Caco-2 (cell line): ENCODE measurements around the gene CDCA8. TPM values are rescaled to one million over a fixed set of nuclear protein-coding genes. Genes with fewer than 3 reads are reported as not detected.

Experiments
- BruUV-seq: library from RNA; stranded (reverse); fragments of 400-500 nt; replicated peaks from 2 replicates; lab custom pipeline; 2021; lab: Mats Ljungman, UMichigan
- CTCF ChIA-PET: fragments of 300-600 bp; sonication (Branson Sonifier 250); formaldehyde crosslinking; loops from one replicate; lab custom pipeline; 2022; ENCODE audit warnings: antibody characterized with exemption; lab: Charles Lee
- POLR2A ChIA-PET: fragments of 300-600 bp; sonication (Branson Sonifier 250); formaldehyde crosslinking; loops from one replicate; lab custom pipeline; 2022; ENCODE audit warnings: antibody characterized with exemption; lab: Charles Lee
- DNase-seq, 2 experiments: peaks; one replicate each; pipeline versions ENCODE4 v3.0.0 to v3.0.0-alpha.2; 2020 to 2022
- H3K27me3 ChIP-seq: replicated peaks from 2 replicates; pipeline ENCODE4 v1.6.0; 2011; ENCODE audit warnings: low read length; ENCODE audit not compliant: control insufficient read depth, insufficient read depth
- H3K36me3 ChIP-seq: 2 replicates; pipeline ENCODE4 v1.5.1; 2011; ENCODE audit warnings: low read length; ENCODE audit not compliant: control insufficient read depth, insufficient read depth
- H3K4me1 ChIP-seq: fragments of 250-450 bp; sonication (Bioruptor Pico); 2 replicates; pipeline ENCODE4 v1.5.1; 2020; ENCODE audit warnings: mild to moderate bottlenecking
- H3K4me3 ChIP-seq: 2 replicates; pipeline ENCODE4 v1.5.1; 2011; ENCODE audit warnings: low read depth, mild to moderate bottlenecking, control low read depth, low read length
- H3K9me3 ChIP-seq: fragments of 250-450 bp; sonication (Bioruptor Pico); 2 replicates; pipeline ENCODE4 v1.5.1; 2020; ENCODE audit warnings: mild to moderate bottlenecking, moderate library complexity
- H3K27ac Mint-ChIP-seq: one replicate; pipeline ENCODE4 v1.8.0; 2022; ENCODE audit warnings: mixed read lengths; ENCODE audit not compliant: unreplicated experiment
- H3K27me3 Mint-ChIP-seq: one replicate; pipeline ENCODE4 v1.8.0; 2022; ENCODE audit warnings: mixed read lengths; ENCODE audit not compliant: insufficient read depth, unreplicated experiment
- H3K36me3 Mint-ChIP-seq: one replicate; pipeline ENCODE4 v1.8.0; 2022; ENCODE audit warnings: mild to moderate bottlenecking, mixed read lengths; ENCODE audit not compliant: insufficient read depth, unreplicated experiment
- H3K4me1 Mint-ChIP-seq: one replicate; pipeline ENCODE4 v1.8.0; 2022; ENCODE audit warnings: low read depth, mixed read lengths; ENCODE audit not compliant: unreplicated experiment
- H3K4me3 Mint-ChIP-seq: one replicate; pipeline ENCODE4 v1.8.0; 2022; ENCODE audit warnings: mild to moderate bottlenecking, moderate library complexity, mixed read lengths; ENCODE audit not compliant: unreplicated experiment
- H3K9me3 Mint-ChIP-seq: one replicate; pipeline ENCODE4 v1.8.0; 2022; ENCODE audit warnings: mixed read lengths; ENCODE audit not compliant: unreplicated experiment
- intact Hi-C: fragments of 100-400 bp; cut with micrococcal nuclease; formaldehyde crosslinking; loops from one replicate; pipeline ENCODE4 v1.10.0; 2022; ENCODE audit not compliant: unreplicated experiment
- total RNA-seq: library from RNA; stranded (reverse); gene quantifications from 2 replicates; pipeline ENCODE4 v1.2.3, GENCODE V29; 2022
- TF ChIP-seq, protein P1 (sequence below), 2 experiments: fragments of 200-600 bp in 1 of 2; IDR thresholded peaks; 1 replicate in 1 of 2; 2 replicates in 1 of 2; pipeline versions ENCODE4 v1.5.1 to v1.8.0; 2011 to 2022; ENCODE audit warnings: antibody characterized with exemption in 1 of 2, control low read depth in 1 of 2, inconsistent platforms in 1 of 2, low read depth in 1 of 2, low read length in 1 of 2, mild to moderate bottlenecking in 1 of 2, moderate library complexity in 1 of 2; ENCODE audit not compliant: insufficient read depth in 1 of 2, severe bottlenecking in 1 of 2, unreplicated experiment in 1 of 2

CDCA8 gene
- total RNA-seq, 1 experiment from 2014 or later = 37.0 TPM

GRCh38 chr1:37723390-37724078, 31.2 kb downstream of the CDCA8 start:
- no TSS peak for BruUV-seq
- CTCF ChIA-PET = no interaction called here

DNA sequence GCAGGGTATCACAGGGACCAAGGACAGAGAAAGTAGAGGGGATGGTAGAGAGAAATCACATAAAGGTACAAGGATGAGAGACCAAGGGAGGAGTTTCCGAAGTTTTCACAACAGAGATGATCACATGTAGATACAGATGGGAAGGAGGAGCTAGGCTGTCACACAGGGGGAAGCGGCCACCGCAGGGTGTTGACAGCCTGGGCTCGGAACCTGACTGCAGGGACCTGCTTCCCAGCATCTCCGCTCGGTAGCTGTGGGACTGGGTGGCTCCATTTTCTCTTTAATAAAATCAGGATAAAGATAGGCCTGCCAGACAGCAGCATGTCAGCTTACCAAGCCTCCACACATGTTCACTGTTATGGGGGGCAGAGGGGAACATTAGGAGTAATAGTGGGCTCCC, 32.3 kb downstream of the CDCA8 start:
- no peaks in the 10 kb centered on the region for H3K9me3 Mint-ChIP-seq
- H3K4me1 Mint-ChIP-seq = peaks cover 7% of the 10 kb centered on the region
- no peaks in the 10 kb centered on the region for H3K4me1 ChIP-seq
- H3K4me3 Mint-ChIP-seq = no peak overlapping the region
- ChIA-PET CTCF (no interaction called here), POLR2A (no interaction called here)
- H3K4me3 ChIP-seq = no peak overlapping the region
- intact Hi-C loops = no loop called here
- no TSS peak for BruUV-seq
- no peaks in the 10 kb centered on the region for H3K27me3 Mint-ChIP-seq
- no peaks in the 10 kb centered on the region for H3K27me3 ChIP-seq
- no peak for DNase-seq
- H3K36me3 ChIP-seq = no peaks in the 10 kb centered on the region
- H3K27ac Mint-ChIP-seq = no peak overlapping the region
- no peaks in the 10 kb centered on the region for H3K36me3 Mint-ChIP-seq
- H3K9me3 ChIP-seq = no peaks in the 10 kb centered on the region
- TF ChIP-seq, protein P1, sequence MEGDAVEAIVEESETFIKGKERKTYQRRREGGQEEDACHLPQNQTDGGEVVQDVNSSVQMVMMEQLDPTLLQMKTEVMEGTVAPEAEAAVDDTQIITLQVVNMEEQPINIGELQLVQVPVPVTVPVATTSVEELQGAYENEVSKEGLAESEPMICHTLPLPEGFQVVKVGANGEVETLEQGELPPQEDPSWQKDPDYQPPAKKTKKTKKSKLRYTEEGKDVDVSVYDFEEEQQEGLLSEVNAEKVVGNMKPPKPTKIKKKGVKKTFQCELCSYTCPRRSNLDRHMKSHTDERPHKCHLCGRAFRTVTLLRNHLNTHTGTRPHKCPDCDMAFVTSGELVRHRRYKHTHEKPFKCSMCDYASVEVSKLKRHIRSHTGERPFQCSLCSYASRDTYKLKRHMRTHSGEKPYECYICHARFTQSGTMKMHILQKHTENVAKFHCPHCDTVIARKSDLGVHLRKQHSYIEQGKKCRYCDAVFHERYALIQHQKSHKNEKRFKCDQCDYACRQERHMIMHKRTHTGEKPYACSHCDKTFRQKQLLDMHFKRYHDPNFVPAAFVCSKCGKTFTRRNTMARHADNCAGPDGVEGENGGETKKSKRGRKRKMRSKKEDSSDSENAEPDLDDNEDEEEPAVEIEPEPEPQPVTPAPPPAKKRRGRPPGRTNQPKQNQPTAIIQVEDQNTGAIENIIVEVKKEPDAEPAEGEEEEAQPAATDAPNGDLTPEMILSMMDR (IDR thresholded peaks at IDR 0.05; ENCODE audit: insufficient read depth in 1 of 2, low read depth in 1 of 2, low read length in 1 of 2, severe bottlenecking in 1 of 2, unreplicated experiment in 1 of 2) = no peak

More at GRCh38 chr1:37723390-37724078, 31.2 kb downstream of the CDCA8 start:
- POLR2A ChIA-PET = no interaction called here
- no peak overlapping the region for H3K27ac Mint-ChIP-seq
- no peak overlapping the region for H3K4me3 Mint-ChIP-seq
- TF ChIP-seq, protein P1 (IDR thresholded peaks at IDR 0.05; ENCODE audit: insufficient read depth in 1 of 2, low read depth in 1 of 2, low read length in 1 of 2, severe bottlenecking in 1 of 2, unreplicated experiment in 1 of 2) = no peak
- Histone ChIP-seq H3K4me1 (no peaks in the 10 kb centered on the region), H3K27me3 (no peaks in the 10 kb centered on the region), H3K36me3 (no peaks in the 10 kb centered on the region), H3K9me3 (no peaks in the 10 kb centered on the region), H3K4me3 (no peak overlapping the region)
- H3K4me1 Mint-ChIP-seq = peaks cover 7% of the 10 kb centered on the region
- no peaks in the 10 kb centered on the region for H3K27me3 Mint-ChIP-seq
- no peaks in the 10 kb centered on the region for H3K9me3 Mint-ChIP-seq
- intact Hi-C loops = no loop called here
- no peaks in the 10 kb centered on the region for H3K36me3 Mint-ChIP-seq
- no peak for DNase-seq

GRCh38 chr1:37725851-37726613, 33.7 kb downstream of the CDCA8 start:
- Mint-ChIP-seq H3K4me3 (no peak overlapping the region), H3K36me3 (no peaks in the 10 kb centered on the region), H3K27ac (no peak overlapping the region), H3K27me3 (no peaks in the 10 kb centered on the region), H3K9me3 (no peaks in the 10 kb centered on the region), H3K4me1 (peaks cover 7% of the 10 kb centered on the region)
- POLR2A ChIA-PET = no interaction called here
- Histone ChIP-seq H3K4me1 (no peaks in the 10 kb centered on the region), H3K36me3 (no peaks in the 10 kb centered on the region), H3K4me3 (no peak overlapping the region), H3K9me3 (no peaks in the 10 kb centered on the region), H3K27me3 (no peaks in the 10 kb centered on the region)
- CTCF ChIA-PET = no interaction called here
- BruUV-seq = no TSS peak
- intact Hi-C loops = no loop called here
- DNase-seq = no peak
- TF ChIP-seq, protein P1 (IDR thresholded peaks at IDR 0.05; ENCODE audit: insufficient read depth in 1 of 2, low read depth in 1 of 2, low read length in 1 of 2, severe bottlenecking in 1 of 2, unreplicated experiment in 1 of 2) = no peak
